ENCODE data around the gene SLC32A1. TPM values are rescaled to one million over a fixed set of nuclear protein-coding genes. Genes with fewer than 3 reads are reported as not detected.
A peak's percentile ranks its signal among the peaks of the same experiment; 100 is the strongest.

The SLC32A1 gene
- total RNA-seq, 1 donor = not detected

GRCh38 chr20:38748861-38749149 is 24.5 kb downstream of the SLC32A1 start:
- TF ChIP-seq CTCF (IDR thresholded peaks at IDR 0.05; ENCODE audit: insufficient read depth, low read depth, low read length) = no peak
- H3K4me3 ChIP-seq (ENCODE audit: low read depth, low read length) = peak overlapping the region; percentile 95
- DNase-seq (ENCODE audit: low read depth) = no peak

GRCh38 chr20:38751360-38751976 is 27.2 kb downstream of the SLC32A1 start:
- H3K4me3 ChIP-seq (ENCODE audit: low read depth, low read length) = no peak overlapping the region
- TF ChIP-seq CTCF (IDR thresholded peaks at IDR 0.05; ENCODE audit: insufficient read depth, low read depth, low read length) = peak; percentile 74
- peak; percentile 45 for DNase-seq (ENCODE audit: low read depth)

DNA sequence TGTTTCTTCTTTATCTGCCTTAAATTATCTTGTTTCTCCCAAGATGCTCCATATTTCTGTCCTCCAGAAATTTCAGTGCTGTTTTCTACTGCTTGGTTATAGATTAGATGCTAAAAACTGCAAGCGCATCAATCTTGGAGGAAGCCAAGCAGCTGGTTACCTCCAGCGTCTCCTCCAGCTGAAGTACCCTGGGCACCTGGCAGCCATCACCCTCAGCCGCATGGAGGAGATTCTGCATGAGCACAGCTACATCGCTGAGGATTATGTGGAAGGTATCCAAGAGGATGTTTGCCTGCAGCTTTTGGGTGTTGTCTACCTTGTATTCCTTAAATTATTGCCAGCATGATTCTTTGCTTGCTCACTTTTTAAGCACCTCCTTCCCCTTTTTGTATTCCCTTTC is 27.7 kb downstream of the SLC32A1 start:
- TF ChIP-seq CTCF (IDR thresholded peaks at IDR 0.05; ENCODE audit: insufficient read depth, low read depth, low read length) = no peak
- no peak for DNase-seq (ENCODE audit: low read depth)
- no peak overlapping the region for H3K4me3 ChIP-seq (ENCODE audit: low read depth, low read length)

GRCh38 chr20:38754924-38755323 is 30.6 kb downstream of the SLC32A1 start:
- no peak for TF ChIP-seq CTCF (IDR thresholded peaks at IDR 0.05; ENCODE audit: insufficient read depth, low read depth, low read length)
- no peak for DNase-seq (ENCODE audit: low read depth)
- H3K4me3 ChIP-seq (ENCODE audit: low read depth, low read length) = no peak overlapping the region

DNA sequence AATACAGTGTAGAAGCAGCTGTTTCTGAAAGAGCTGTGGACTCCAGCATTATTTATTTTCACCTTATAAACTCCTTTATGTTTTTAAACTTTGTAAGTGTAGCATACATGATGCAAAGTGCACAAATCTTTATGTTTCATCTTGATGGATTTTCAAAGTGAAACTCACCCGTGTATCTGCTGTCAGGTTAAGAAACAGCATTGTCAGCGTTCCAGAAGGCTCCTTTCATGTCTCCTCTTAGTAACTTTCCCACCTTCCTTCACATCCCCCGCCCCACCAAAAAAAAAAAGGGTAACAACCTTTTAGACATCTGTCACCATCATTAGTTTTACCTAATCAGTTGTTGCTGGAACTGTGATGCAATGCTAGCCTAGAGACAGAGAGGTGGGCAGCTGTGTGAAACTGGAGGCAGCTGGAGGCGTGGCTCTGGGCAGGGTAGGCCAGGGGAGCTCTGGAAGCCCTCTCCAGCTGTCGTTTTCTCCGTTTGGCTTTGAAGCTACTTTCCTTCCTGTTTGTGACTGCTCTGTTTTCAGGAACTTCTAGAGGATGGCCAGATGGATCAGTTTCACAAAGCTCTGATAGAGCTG is 31.1 kb downstream of the SLC32A1 start:
- H3K4me3 ChIP-seq (ENCODE audit: low read depth, low read length) = no peak overlapping the region
- no peak for TF ChIP-seq CTCF (IDR thresholded peaks at IDR 0.05; ENCODE audit: insufficient read depth, low read depth, low read length)
- DNase-seq (ENCODE audit: low read depth) = no peak

DNA sequence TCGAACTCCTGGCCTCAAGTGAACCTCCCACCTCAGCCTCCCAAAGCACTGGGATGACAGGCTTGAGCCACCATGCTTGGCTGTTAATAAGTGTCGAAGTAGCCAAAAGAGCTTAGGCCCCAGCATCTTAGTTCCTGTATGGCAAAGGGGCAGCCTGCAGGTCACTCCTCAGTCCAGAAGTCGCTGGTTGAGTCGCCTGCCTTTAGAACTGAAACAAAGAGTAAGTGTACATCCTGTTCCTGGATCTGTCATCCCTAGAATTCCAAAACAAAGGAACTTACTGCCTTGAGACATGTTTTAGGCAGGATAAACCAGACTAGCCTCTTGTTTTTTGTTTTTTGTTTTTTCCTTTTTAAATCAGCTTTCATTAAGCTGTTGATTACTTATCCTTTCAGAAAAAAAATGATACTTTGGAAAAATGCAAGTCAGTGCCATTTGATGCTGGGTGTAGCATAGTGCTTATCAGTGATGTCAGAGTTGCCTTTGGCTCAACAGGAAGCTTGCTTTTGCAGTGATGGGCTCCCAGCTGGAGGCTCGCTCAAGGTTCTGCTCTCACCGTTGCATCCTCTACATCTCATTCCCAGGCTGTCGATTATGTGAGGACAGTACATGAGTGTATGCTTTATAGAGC is 33.0 kb downstream of the SLC32A1 start:
- TF ChIP-seq CTCF (IDR thresholded peaks at IDR 0.05; ENCODE audit: insufficient read depth, low read depth, low read length) = no peak
- no peak overlapping the region for H3K4me3 ChIP-seq (ENCODE audit: low read depth, low read length)
- no peak for DNase-seq (ENCODE audit: low read depth)

Measured in fibroblast of villous mesenchyme (primary cell).